Measurements from ENCODE around the gene GLYATL3.

GLYATL3 gene

DNA sequence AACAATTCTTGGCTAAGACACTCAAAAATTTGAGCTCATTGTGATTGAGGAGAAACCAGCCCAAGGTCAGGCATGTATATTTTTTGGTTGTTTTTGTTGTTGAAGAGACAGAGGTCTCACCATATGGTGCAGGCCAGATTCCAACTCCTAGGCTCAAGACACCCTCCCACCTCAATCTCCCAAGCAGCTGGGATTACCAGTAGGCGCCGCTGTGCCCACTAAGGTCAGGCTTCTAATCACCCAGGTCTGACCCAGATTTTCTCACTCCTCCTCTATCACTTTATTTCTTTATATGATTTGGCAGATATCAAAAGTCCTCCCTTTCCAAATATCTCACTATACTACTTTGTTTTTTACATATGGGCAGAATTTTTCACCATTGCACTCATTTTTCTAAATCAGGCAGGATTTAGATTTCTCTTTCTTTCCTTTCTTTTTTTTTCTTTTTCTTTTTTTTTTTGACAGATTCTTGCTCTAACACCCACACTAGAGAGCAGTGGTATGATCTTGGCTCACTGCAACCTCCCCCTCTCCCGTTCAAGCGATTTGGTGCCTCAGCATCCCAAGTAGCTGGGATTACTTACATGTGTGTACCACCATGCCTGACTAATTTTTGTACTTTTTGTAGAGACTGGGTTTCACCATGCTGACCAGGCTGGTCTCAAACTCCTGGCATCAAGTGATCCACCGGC, 49.0 kb downstream of the GLYATL3 start:
- no peak for DNase-seq (ENCODE audit: low spot score)

DNA sequence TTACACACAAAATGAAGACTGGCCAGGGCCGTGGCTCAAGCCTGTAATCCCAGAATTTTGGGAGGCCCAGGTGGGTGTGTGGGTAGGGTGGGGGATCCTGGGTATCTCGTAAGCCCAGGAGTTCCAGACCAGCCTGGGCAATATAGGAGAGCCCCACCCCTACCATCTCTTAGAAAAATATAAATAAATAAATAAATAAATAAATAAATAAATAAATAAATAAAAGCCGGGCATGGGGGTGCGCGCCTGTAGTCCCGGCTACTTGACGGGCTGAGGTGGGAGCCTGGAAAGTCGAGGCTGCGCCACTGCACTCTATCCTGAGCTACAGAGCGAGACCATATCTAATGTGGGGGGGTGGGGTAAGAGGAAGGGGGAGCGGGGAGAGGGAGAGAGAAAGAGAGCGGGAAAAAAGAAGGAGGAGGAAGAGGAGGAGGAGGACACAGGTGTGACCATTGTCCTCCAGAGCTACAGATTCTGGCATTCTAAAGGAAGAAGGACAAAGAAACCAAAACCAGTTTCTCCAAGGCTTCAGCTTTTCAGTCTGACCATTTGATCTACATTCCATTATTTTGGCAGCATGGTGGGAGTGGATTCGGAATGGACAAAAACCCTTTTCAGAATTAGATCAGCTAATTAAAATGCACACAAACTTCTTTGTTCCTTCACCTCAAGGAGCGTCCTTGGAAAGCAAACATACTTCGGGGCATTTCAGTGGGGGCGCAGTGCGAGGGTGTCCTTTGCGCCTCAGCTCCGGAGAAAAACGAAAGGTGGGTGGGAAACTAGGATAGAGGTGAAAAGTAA, 50.2 kb downstream of the GLYATL3 start:
- no peak for DNase-seq (ENCODE audit: low spot score)

DNA sequence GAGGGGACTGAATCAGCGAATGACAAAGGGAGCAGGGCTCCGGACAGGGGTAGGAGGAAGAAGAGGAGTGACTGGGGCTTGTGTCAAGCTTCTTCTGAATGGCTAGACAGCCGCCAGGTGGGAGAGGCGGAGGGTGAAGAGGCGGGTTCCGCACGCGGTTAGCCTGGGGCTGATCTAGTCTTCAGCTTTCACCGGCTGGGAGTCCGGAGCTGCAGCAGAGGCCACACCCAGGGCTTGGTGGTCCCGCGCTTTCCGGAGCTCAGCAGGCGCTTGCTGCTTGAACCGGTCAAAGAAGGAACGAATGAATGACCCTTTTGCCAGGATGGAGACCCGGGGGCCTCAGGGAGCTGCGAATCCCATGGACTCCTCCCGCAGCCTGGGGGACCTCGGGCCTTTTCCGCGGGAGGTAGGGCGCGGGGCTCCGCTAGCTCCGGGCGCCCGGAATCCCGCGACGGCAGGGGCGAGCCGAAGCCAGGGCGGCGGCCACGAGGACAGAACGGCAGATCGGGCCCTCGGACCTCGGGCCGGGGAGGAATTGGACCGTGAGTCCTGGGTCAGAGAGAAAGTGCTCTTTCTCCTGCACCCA, 50.9 kb downstream of the GLYATL3 start, which contains the start of gene C6orf141:
Gene C6orf141, plus strand, starts transcription at position 177 of the 586 bp plus-strand sequence. Its CDS starts 125 bp downstream, at position 302.
- no peak for DNase-seq (ENCODE audit: low spot score)

DNA sequence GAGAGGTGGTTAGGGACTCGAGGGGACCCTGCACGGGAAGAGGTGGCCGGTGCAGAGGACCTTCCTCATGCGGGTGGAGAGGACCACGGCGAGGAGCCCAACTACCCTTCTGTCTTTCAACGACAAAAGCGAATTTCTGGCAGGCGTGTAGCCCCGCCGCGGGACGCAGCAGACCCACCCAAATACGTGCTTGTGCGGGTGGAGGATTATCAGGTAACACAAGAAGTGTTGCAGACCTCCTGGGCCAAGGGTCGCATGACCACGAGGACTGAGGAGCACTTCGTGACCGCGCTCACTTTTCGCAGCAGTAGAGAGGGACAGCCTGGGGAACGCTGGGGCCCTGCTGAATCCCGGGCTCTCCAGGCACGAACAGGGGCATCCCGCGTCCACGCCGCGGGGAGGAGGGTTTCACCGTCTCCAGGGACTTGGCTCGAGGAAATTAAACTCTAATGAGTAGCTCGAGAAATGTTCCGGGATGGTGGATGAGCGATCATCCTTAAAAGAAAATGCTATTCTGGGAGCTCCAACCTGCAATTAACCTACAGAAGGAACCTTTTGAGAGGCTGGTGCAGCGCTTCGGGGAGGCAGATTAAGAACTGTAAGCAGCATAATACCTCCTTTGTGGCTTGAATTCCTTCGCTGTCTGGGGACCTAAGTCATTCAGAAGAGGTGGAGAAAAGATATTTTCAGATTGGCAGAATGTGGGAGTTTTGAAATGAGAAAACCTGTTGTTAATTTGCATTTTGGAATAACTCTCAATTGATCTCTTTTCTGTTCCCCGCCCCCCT, 51.5 kb downstream of the GLYATL3 start:
- no peak for DNase-seq (ENCODE audit: low spot score)

DNA sequence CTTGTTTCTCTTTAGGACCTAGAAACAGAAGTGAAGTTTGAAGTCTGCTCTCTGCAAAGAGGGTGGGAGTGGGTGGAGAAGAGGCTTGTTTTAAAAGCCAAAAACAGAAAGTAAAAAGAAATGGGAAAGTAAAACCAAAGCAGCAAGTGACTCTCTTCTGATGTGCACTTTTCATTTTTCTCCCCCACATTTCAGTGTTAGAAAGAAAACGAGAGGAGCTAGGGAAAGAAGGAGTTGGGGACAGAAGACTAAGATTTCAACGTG, 52.1 kb downstream of the GLYATL3 start:
- DNase-seq (ENCODE audit: low spot score) = no peak

DNA sequence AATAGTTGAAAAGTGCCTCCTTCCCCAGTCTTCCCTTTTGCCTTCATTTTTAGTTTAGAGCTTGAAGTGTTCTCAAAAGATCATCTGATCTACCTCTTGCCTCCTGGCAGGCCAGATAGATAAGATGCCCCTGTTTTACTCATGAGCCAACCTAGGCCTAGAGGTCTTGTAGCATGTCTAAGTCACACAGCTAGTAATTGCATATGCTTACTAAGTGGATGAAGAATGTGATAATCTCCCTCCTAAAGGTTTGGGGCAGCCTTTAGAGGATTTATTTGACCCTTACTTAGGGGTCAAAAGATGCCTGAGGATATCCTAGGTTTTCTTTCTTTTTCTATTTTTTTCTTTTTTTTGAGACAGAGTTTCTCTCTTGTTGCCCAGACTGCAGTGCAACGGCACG, 52.9 kb downstream of the GLYATL3 start:
- DNase-seq (ENCODE audit: low spot score) = no peak

DNA sequence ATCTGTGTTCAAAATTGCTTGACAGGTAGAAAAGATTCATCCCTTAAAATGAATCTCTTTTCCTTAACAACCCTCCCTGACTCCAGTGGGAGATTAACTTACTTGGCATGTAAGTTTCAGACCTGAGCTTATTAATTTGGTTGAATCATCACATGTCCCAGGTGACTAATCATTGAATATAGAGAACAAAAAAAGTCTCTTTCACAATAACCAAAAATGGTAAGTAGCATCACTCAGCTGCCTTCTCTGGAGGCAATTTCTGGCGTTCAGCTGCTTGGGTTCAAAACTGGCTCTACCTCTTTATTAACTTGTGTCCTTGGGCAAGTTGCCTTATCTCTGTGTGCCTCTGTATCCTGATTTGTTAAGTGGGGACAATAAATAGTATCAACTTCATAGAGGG, 53.7 kb downstream of the GLYATL3 start:
- no peak for DNase-seq (ENCODE audit: low spot score)

DNA sequence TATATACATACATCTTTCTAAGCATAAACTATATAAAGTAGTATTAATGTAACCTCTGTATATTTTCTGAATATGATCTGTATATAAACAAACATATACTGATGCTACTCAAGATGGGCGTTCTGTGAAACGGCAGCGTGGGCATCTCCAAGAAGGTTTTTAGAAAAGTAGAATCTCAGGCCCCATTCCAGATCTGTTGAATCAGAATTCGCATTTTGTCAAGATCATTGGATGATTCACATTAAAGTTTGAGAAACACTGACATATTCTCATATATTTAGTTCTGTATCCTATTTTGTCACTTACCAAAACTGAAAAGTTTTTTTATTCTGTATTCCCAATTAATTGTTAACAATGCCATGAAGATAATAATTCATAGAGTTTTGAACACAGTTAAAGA, 56.2 kb downstream of the GLYATL3 start:
- no peak for DNase-seq (ENCODE audit: low spot score)

DNA sequence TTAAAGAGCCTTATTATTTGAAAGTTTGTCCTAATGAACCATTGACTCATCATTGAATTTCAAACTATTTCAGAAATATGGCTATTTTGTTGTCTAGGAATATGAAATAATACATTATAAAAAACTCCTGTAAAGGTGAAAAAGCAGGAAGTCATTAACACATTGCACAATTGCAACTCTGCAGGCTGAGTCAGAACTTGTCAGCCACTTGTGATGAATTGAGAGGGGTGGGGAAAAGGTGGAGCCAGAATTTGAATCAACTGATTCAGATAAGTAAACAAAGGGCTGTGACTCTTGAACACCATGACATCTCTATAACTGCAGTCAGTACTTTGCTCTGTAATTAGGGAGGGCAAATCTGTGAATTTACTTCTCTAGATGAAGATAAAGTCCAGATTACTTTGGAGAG, 56.7 kb downstream of the GLYATL3 start:
- DNase-seq (ENCODE audit: low spot score) = no peak

DNA sequence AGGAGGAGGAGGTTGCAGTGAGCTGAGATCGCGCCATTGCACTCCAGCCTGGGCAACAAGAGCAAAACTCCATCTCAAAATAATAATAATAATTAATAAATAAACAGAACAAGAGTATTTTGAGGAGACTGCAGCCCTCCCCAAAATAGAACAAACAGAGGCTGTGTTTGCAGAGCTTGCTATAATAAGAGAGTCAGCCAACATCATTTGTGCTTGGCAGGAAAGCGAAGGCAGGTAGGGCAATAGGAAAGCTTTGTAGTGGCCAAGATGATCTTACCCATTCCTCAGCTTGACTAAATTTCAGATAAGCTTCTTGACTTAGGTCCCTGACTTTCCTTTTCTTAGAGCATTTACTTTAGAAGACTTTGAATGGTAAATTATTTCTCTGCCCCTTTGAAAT, 57.5 kb downstream of the GLYATL3 start:
- no peak for DNase-seq (ENCODE audit: low spot score)

DNA sequence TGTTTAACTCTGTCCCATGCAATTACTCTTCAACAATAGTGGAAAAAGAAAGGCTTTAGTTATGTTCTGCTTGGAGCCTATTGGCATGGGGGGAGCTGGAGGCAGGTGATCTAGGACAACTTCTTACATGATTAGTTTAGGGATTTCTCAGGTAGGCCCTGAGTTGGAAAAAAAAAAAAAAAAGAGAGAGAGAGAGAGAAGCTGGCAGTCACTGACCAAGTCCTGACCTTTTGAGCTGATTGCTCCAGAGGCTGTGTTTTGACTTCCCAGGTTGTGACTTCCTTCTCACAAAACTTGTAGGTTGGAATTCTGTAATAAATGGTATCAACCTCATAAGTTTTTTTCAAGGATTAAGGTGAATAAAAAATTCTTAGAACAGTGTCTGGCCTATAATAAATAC, 58.5 kb downstream of the GLYATL3 start:
- DNase-seq (ENCODE audit: low spot score) = no peak

DNA sequence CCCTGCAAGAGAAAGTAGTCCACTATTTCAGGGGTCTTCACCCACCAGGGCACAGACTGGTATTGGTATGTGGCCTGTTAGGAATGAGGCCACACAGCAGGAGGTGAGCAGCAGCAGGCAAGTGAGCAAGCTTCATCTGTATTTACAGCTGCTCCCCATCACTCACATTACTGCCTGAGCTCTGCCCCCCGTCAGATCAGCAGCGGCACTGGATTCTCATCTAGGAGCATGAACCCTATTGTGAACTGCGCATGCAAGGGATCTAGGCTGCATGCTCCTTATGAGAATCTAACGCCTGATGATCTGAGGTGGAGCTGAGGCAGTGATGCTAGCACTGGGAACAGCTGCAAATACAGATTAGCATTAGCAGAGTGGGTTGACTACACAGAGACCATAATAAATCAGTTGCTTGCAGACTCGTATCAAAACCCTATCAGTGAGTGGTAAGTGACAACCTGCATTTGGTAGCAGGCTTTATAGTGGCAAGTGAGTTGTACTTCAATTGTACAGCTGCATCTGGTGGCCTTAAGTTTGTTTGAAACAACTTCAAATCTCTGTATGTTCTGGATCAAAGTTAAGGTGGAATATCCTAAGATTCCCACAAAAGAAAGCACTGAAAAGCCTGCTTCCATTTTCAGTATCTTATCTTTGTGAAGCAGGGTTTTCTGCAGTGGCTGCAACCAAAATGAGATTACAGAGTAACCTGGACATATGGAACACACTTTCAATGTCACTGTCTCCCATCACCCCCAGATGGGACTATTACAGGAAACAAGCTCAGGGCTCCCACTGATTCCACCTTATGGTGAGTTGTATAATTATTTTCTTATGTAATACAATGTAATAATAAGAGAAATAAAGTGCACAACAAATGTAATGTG, 63.5 kb downstream of the GLYATL3 start:
- DNase-seq (ENCODE audit: low spot score) = no peak

DNA sequence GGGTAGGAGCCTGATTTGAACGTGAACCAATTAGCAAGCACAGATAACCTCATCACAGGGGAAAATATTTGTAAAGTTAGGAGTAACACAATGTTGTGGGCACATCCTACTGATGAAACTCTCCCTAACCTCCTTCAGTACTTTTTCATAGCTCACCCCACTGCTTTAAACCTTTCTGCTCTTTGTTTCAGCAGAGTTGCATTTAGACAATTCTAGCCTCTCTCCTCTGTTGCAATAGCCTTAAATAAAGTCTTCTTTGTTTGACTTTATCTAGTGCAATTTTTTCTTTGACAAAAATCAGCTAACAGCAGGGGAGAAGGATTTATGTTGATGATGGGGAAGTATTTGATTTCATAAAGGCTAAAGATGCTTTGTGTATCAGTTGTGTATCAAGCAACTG, 64.8 kb downstream of the GLYATL3 start:
- DNase-seq (ENCODE audit: low spot score) = no peak

DNA sequence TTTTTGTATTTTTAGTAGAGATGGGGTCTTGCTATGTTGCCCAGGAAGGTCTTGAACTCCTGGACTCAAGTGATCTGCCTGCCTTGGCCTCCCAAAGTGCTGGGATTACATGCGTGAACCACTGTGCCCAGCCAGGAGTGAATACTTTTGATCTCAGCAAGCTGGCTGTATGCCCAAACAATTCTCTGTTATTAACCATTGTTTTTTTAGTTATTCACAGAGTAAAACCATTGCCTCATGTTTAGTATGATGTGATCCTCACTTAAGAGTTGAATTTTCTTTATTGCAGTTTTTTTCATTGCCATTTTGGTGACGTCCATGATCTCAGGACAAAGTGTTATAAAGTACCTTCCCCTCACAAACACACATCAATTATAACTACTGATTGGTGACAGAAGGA, 65.5 kb downstream of the GLYATL3 start:
- no peak for DNase-seq (ENCODE audit: low spot score)

DNA sequence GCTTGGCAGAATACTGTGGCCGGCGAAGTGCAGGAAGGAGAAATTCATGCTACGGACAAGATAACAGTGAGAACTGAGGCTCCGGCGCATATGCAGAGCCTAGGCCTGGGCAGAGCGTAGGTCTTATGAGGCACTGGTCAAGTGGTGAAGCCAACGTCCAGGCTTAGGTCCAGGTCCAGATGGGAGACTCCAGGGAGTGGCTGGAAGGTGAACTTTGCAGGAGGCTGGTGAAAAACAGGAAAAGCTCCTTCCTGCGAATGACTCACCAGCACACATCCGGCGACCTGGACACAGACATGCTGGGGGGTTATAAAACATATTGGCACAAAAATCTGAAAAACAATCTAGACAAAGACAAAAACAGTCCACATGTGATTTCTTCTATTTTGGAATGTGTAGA, 66.1 kb downstream of the GLYATL3 start:
- DNase-seq (ENCODE audit: low spot score) = no peak

DNA sequence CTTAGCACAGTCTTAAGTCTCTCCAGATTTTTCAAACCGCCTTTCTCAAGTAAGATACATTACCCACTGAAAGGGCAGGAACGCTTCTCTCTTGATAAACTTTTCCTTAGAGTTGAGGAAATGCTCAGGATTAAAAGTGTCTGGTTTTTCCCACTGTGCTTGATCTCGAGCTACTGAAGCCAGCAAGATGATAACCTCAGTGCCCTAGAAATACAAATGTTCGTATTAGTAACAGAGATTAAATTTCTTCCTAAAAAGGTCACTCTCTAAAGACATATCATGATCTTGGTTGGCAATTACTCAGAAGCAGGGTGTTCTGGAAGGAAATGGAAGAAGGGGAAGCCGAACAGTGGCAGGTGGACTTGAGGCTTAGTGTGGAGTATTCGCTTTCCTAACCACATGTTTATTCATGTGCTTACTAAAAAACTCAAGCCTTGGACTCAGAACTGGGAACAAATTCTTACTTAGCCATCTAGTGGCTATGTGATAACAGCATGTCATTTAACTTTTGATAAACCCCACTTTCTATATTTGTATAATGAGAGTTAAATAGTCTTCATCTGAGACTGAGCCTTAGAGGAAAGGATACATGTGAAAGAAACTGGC, 70.9 kb downstream of the GLYATL3 start:
- no peak for DNase-seq (ENCODE audit: low spot score)

DNA sequence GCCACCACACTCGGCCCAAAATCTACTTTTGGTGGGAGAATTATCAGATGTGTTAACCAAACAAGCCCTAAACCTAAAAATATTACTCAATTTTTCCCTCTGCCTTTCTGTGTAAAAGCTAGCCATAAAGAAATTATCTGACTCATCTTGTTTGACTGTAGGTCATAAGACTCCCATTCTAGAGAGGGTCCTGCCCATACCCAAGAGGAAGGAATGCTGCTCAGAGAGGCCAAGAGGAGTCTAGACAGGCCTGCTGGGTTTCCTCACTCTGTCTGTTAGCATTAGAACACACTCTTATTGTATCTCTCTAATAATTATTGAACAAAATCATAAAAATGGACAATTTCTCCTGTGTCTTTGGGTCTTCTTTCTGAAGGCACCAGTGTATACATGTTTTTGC, 76.9 kb downstream of the GLYATL3 start:
- no peak for DNase-seq (ENCODE audit: low spot score)

Measured in CD4-positive, alpha-beta T cell treated with Interleukin-15 for 4 hours (primary cell).